K562 (cell line): ENCODE data around the gene MEX3C. TPM values are rescaled to one million over a fixed set of nuclear protein-coding genes. Genes with fewer than 3 reads are reported as not detected.

Experiments used
- ATAC-seq: fragments of 200-7000 bp; cut with Tn5 transposase; 3 replicates; pipeline ENCODE4 v1.9.1; 2020; ENCODE audit warnings: moderate library complexity
- BruUV-seq: library from RNA; stranded (reverse); fragments of 400-500 nt; replicated peaks from 2 replicates; lab custom pipeline; 2021; lab: Mats Ljungman, UMichigan
- CTCF ChIA-PET: fragments of 300-600 bp; formaldehyde crosslinking; extraction: SDS; loops from one replicate; lab custom pipeline; 2021; ENCODE audit warnings: low intra/inter-chr PET ratio; lab: Yijun Ruan, JAX
- POLR2A ChIA-PET: fragments of 300-600, 350-650 bp; sonication (Branson Sonifier 250); formaldehyde crosslinking; extraction: SDS; loops from one replicate; lab custom pipeline; 2021; ENCODE audit warnings: antibody characterized with exemption, inconsistent platforms; lab: Yijun Ruan, JAX
- DNase-seq, 4 experiments: peaks; one replicate each; pipeline versions ENCODE4 v3.0.0 to v3.0.0-alpha.2; 2011 to 2018; ENCODE audit warnings: low spot score in 3 of 4, mixed read lengths in 3 of 4; ENCODE audit errors: extremely low read depth in 1 of 4
- FAIRE-seq: peaks from 2 replicates; lab custom pipeline; 2011; peaks lifted over from hg19 to GRCh38; lab: Jason Lieb, UNC
- H2AFZ ChIP-seq: 2 replicates; pipeline ENCODE4 v1.6.0; 2011; ENCODE audit warnings: low read depth, low read length, control low read depth, inconsistent platforms
- H3K27ac ChIP-seq: fragments of 200-600 bp; 3 replicates; pipeline ENCODE4 v1.8.0; 2011; ENCODE audit warnings: low read depth, mild to moderate bottlenecking, control low read depth, inconsistent platforms, low read length, moderate library complexity, mixed read lengths; ENCODE audit errors: extremely low read depth
- H3K27me3 ChIP-seq, 2 experiments: fragments of 300-600 bp in 1 of 2; 2 replicates in 1 of 2; 3 replicates in 1 of 2; pipeline versions ENCODE4 v1.6.0 to v1.8.0; 2011; ENCODE audit warnings: inconsistent platforms in 2 of 2, low read length in 2 of 2, mild to moderate bottlenecking in 1 of 2, mixed read lengths in 1 of 2, moderate library complexity in 1 of 2; ENCODE audit not compliant: control insufficient read depth in 2 of 2, insufficient read depth in 2 of 2
- H3K36me3 ChIP-seq: fragments of 300-600 bp; 3 replicates; pipeline ENCODE4 v1.8.0; 2011; ENCODE audit warnings: mild to moderate bottlenecking, low read length, inconsistent platforms; ENCODE audit not compliant: control insufficient read depth, insufficient read depth
- H3K4me1 ChIP-seq, 2 experiments: fragments of 200-600 bp in 1 of 2; replicated peaks in 1 of 2; 2 replicates in 1 of 2; 3 replicates in 1 of 2; pipeline versions ENCODE4 v1.5.1 to v1.8.0; 2011; ENCODE audit warnings: inconsistent platforms in 2 of 2, low read length in 2 of 2, mild to moderate bottlenecking in 1 of 2, mixed read lengths in 1 of 2, moderate library complexity in 1 of 2; ENCODE audit not compliant: control insufficient read depth in 2 of 2, insufficient read depth in 2 of 2
- H3K4me2 ChIP-seq: 2 replicates; pipeline ENCODE4 v1.6.1; 2011; ENCODE audit warnings: low read length, control low read depth, inconsistent platforms, mixed read lengths; ENCODE audit not compliant: insufficient read depth
- H3K4me3 ChIP-seq: fragments of 200-600 bp; sonication (generic), shearing (Covaris generic); 2 replicates; pipeline ENCODE4 v1.5.1; 2016; ENCODE audit warnings: control low read depth, inconsistent platforms
- H3K79me2 ChIP-seq: fragments of 200-600 bp; 3 replicates; pipeline ENCODE4 v1.8.0; 2011; ENCODE audit warnings: low read length, inconsistent platforms; ENCODE audit not compliant: control insufficient read depth, insufficient read depth
- H3K9ac ChIP-seq, 2 experiments: 2 replicates each; pipeline versions ENCODE4 v1.6.0 to v1.6.1; 2011; ENCODE audit warnings: low read depth in 2 of 2, low read length in 2 of 2, control low read depth in 1 of 2, inconsistent platforms in 1 of 2, mild to moderate bottlenecking in 1 of 2, mixed read lengths in 1 of 2; ENCODE audit not compliant: insufficient read depth in 1 of 2
- H3K9me1 ChIP-seq: one replicate; pipeline ENCODE4 v1.6.0; 2011; ENCODE audit warnings: inconsistent platforms, mild to moderate bottlenecking, low read length, moderate library complexity; ENCODE audit not compliant: control insufficient read depth, insufficient read depth
- H3K9me3 ChIP-seq: replicated peaks from 2 replicates; pipeline ENCODE4 v1.5.1; 2011; ENCODE audit warnings: low read depth, low read length, inconsistent platforms; ENCODE audit not compliant: control insufficient read depth, insufficient read depth
- H4K20me1 ChIP-seq: replicated peaks from 2 replicates; pipeline ENCODE4 v1.6.1; 2011; ENCODE audit warnings: low read length, inconsistent platforms, mixed read lengths; ENCODE audit not compliant: control insufficient read depth, insufficient read depth
- ATF3 ChIP-seq, 2 experiments: fragments of 450-650 bp in 1 of 2; sonication (generic) in 1 of 2; formaldehyde crosslinking in 1 of 2; IDR thresholded peaks in 1 of 2; conservative IDR thresholded peaks in 1 of 2; 2 replicates each; pipeline versions ENCODE4 v1.6.1 to v1.8.1; 2016 to 2023; ENCODE audit warnings: mild to moderate bottlenecking in 2 of 2, moderate library complexity in 2 of 2, inconsistent platforms in 1 of 2, missing genetic modification reagents in 1 of 2
- CEBPG ChIP-seq, 3 experiments: fragments of 200-800 bp in 1 of 3; sonication (Bioruptor generic) in 1 of 3; sonication (generic) in 1 of 3; formaldehyde crosslinking in 1 of 3; IDR thresholded peaks in 2 of 3; conservative IDR thresholded peaks in 1 of 3; 2 replicates each; pipeline versions ENCODE4 v1.6.1 to v1.8.0; 2016 to 2022; ENCODE audit warnings: missing compliant biosample characterization in 2 of 3, missing genetic modification characterization in 2 of 3, mild to moderate bottlenecking in 1 of 3, missing genetic modification reagents in 1 of 3
- FOSL1 ChIP-seq: fragments of 200-800 bp; sonication (Bioruptor generic); conservative IDR thresholded peaks from 2 replicates; pipeline ENCODE4 v1.6.1; 2016; ENCODE audit warnings: missing genetic modification characterization, missing compliant biosample characterization
- JUND ChIP-seq, 2 experiments: IDR thresholded peaks; 2 replicates in 1 of 2; 3 replicates in 1 of 2; pipeline ENCODE4 v1.6.1; 2011; ENCODE audit warnings: borderline replicate concordance in 2 of 2, low read depth in 2 of 2, low read length in 2 of 2, improper control_type of control experiment in 1 of 2, missing biosample characterization in 1 of 2, missing genetic modification characterization in 1 of 2, missing genetic modification reagents in 1 of 2
- MEIS2 ChIP-seq: fragments of 450-650 bp; IDR thresholded peaks from 2 replicates; pipeline ENCODE4 v1.6.1; 2014; ENCODE audit warnings: mild to moderate bottlenecking; ENCODE audit not compliant: partially characterized antibody
- NBN ChIP-seq: fragments of 450-650 bp; IDR thresholded peaks from 2 replicates; pipeline ENCODE4 v1.6.1; 2016; ENCODE audit warnings: low read depth, mild to moderate bottlenecking
- ZNF232 ChIP-seq: sonication (generic); formaldehyde crosslinking; IDR thresholded peaks from 2 replicates; pipeline ENCODE4 v1.8.0; 2022; ENCODE audit warnings: mild to moderate bottlenecking, missing genetic modification reagents
- WGBS: fragments of 100-300 bp; shearing (Covaris generic); methylation state at CpG from one replicate; pipeline ENCODE4 v1.1.6; 2016; ENCODE audit warnings: low coverage, mixed read lengths; ENCODE audit not compliant: insufficient coverage; ENCODE audit errors: missing lambda C conversion rate; 5-methylcytosine and 5-hydroxymethylcytosine counted together
- in situ Hi-C: fragments of 300-500 bp; cut with MboI; formaldehyde crosslinking; loops from 4 replicates; pipeline ENCODE4 v1.15.0; 2018; ENCODE audit warnings: inconsistent platforms, mixed read lengths
- intact Hi-C: fragments of 100-400 bp; cut with micrococcal nuclease; formaldehyde crosslinking; loops from 2 replicates; pipeline ENCODE4 v1.14.2; 2022
- polyA plus RNA-seq, 8 experiments: library from polyadenylated mRNA; depleted of rRNA in 4 of 8; stranded (reverse) in 5 of 8; unstranded in 3 of 8; fragments of >200 nt; fragmentation: Nextera tagmentation in 2 of 8; fragmentation: Illumina TruSeq in 1 of 8; extraction: Ambion mirVana in 2 of 8; extraction: Trizol in 1 of 8; gene quantifications; 2 replicates each; pipeline versions ENCODE4 v1.2.1 to v1.2.3, GENCODE V29; 2011 to 2014; ENCODE audit warnings: inconsistent platforms in 1 of 8, missing spikeins in 1 of 8
- total RNA-seq, 7 experiments: library from RNA; depleted of rRNA in 6 of 7; stranded (reverse); fragments of >200 nt in 6 of 7; fragmentation: Illumina TruSeq in 2 of 7; extraction: Trizol in 2 of 7; gene quantifications; 2 replicates each; pipeline versions ENCODE4 v1.2.1 to v1.2.3, GENCODE V29; 2011 to 2021; ENCODE audit warnings: low replicate concordance in 1 of 7

The MEX3C gene
- total and polyA plus RNA-seq, 9 of the 15 experiments (the other 6 are each of a cell fraction or from before 2014, with no cell fraction given) = 2.4 to 14.2 (median 10.6) TPM

GRCh38 chr18:51135364-51135763 lies 62.1 kb downstream of the MEX3C start:
- intact Hi-C loops (no loop called here), in situ Hi-C loops (no loop called here)
- H3K4me2 ChIP-seq = no peak overlapping the region
- no peak overlapping the region for H3K27ac ChIP-seq
- peaks cover 0 to 5% of the 10 kb centered on the region in 2 experiments; a peak in 2 of 5 replicates for H3K4me1 ChIP-seq
- H3K9me3 ChIP-seq = no peaks in the 10 kb centered on the region
- TF ChIP-seq ZNF232 (CRISPR knock-in tag) = no peak
- TF ChIP-seq CEBPG (CRISPR knock-in tag; IDR thresholded peaks at IDR 0.05) = no peak
- TF ChIP-seq CEBPG (tag; conservative IDR thresholded peaks at IDR 0.05 in 1 of 2, IDR thresholded peaks at IDR 0.05 in 1 of 2) = peak; percentile 35 to 91; a peak in 3 of 4 replicates
- peak; percentile 7 for TF ChIP-seq MEIS2
- no peak for TF ChIP-seq NBN
- TF ChIP-seq FOSL1 = peak; percentile 77
- TF ChIP-seq JUND (IDR thresholded peaks at IDR 0.05; ENCODE audit: borderline replicate concordance, low read depth, low read length) = peak; percentile 37; the same call in 1 of the 2 replicates
- no peak for TF ChIP-seq JUND (tag; IDR thresholded peaks at IDR 0.05; ENCODE audit: borderline replicate concordance, low read depth, low read length)
- peak; percentile 74 for TF ChIP-seq ATF3 (IDR thresholded peaks at IDR 0.05)
- no peak for TF ChIP-seq ATF3 (CRISPR knock-in tag; conservative IDR thresholded peaks at IDR 0.05)
- H4K20me1 ChIP-seq = no peaks in the 10 kb centered on the region
- no peaks in the 10 kb centered on the region for H3K79me2 ChIP-seq
- ChIA-PET POLR2A (interaction anchor here (0.6 kb wide), 1 partner anchor 211 kb away, joined by 4 read pairs; no protein-coding TSS in a partner anchor), CTCF (no interaction called here)
- no peaks in the 10 kb centered on the region for H3K36me3 ChIP-seq
- WGBS = 1% methylated on average over 9 of the region's 9 CpGs
- H3K9me1 ChIP-seq = no peaks in the 10 kb centered on the region
- H3K27me3 ChIP-seq = peaks cover 0 to 16% of the 10 kb centered on the region in 2 experiments; a peak in 1 of 5 replicates
- FAIRE-seq (no peak), DNase-seq (peak in 1 of 4 experiments; percentile 13), ATAC-seq (peak; percentile 59)
- no peak overlapping the region for H3K4me3 ChIP-seq
- BruUV-seq = no TSS peak
- no peak overlapping the region for H2AFZ ChIP-seq
- no peak overlapping the region for H3K9ac ChIP-seq
